HCT116 (cell line): ENCODE measurements around the gene APOBEC3B. TPM values are rescaled to one million over a fixed set of nuclear protein-coding genes. Genes with fewer than 3 reads are reported as not detected.
"Not testable (repeated sequence)": the region's sequence is repeated elsewhere in the genome, so short reads cannot be mapped to it uniquely, and the experiment has no call there.

ENCODE experiments used
- ATAC-seq: fragments of 200-7000 bp; cut with Tn5 transposase; 2 replicates; pipeline ENCODE4 v1.9.1; 2020; ENCODE audit warnings: mild to moderate bottlenecking, moderate library complexity
- BruUV-seq: library from RNA; stranded (reverse); fragments of 400-500 nt; replicated peaks from 2 replicates; lab custom pipeline; 2021; lab: Mats Ljungman, UMichigan
- CTCF ChIA-PET: fragments of 300-600 bp; sonication (Branson Sonifier 250); formaldehyde crosslinking; loops from one replicate; lab custom pipeline; 2021; ENCODE audit warnings: antibody characterized with exemption; lab: Charles Lee
- POLR2A ChIA-PET: fragments of 300-600, 350-600 bp; sonication (Branson Sonifier 250); formaldehyde crosslinking; loops from one replicate; lab custom pipeline; 2021; ENCODE audit warnings: antibody characterized with exemption; lab: Charles Lee
- RAD21 ChIA-PET, 2 experiments: fragments of 300-600 bp; sonication (Branson Sonifier 250); formaldehyde crosslinking; loops; one replicate each; lab custom pipeline; 2023; ENCODE audit warnings: low total read pairs in 2 of 2; ENCODE audit not compliant: uncharacterized antibody in 2 of 2, unreplicated experiment in 2 of 2, low non-redundant PET in 1 of 2; lab: Charles Lee
- DNase-seq: peaks from one replicate; pipeline ENCODE4 v3.0.0-alpha.2; 2010; ENCODE audit warnings: low read depth, low spot score
- H2AFZ ChIP-seq: fragments of 200-600 bp; shearing (Covaris generic), sonication (generic); 2 replicates; pipeline ENCODE4 v1.6.1; 2017; ENCODE audit warnings: low read depth, mixed run types, mixed read lengths, antibody characterized with exemption, low read length; ENCODE audit not compliant: poor library complexity, severe bottlenecking
- H3K27ac ChIP-seq: 2 replicates; pipeline ENCODE4 v1.5.1; 2012; ENCODE audit warnings: low read depth, low read length
- H3K27me3 ChIP-seq: fragments of 200-600 bp; sonication (generic); 2 replicates; pipeline ENCODE4 v1.6.1; 2016; ENCODE audit warnings: mixed run types, low read length, mixed read lengths; ENCODE audit not compliant: insufficient read depth
- H3K36me3 ChIP-seq, 2 experiments: fragments of 200-500 bp in 1 of 2; fragments of 200-600 bp in 1 of 2; sonication (Bioruptor generic) in 1 of 2; sonication (generic) in 1 of 2; 2 replicates each; pipeline versions ENCODE4 v1.5.1 to v1.6.1; 2014 to 2016; ENCODE audit warnings: low read length in 2 of 2, inconsistent platforms in 1 of 2, mixed read lengths in 1 of 2, mixed run types in 1 of 2; ENCODE audit not compliant: insufficient read depth in 2 of 2, control insufficient read depth in 1 of 2
- H3K4me1 ChIP-seq, 2 experiments: fragments of 200-600 bp in 1 of 2; sonication (generic) in 1 of 2; 2 replicates each; pipeline versions ENCODE4 v1.5.1 to v1.6.1; 2012 to 2017; ENCODE audit warnings: low read length in 2 of 2, inconsistent platforms in 1 of 2, mild to moderate bottlenecking in 1 of 2, mixed read lengths in 1 of 2, mixed run types in 1 of 2, moderate library complexity in 1 of 2; ENCODE audit not compliant: insufficient read depth in 2 of 2, control insufficient read depth in 1 of 2
- H3K4me2 ChIP-seq: fragments of 200-600 bp; sonication (generic); 2 replicates; pipeline ENCODE4 v1.6.1; 2017; ENCODE audit warnings: mixed run types, low read length, mixed read lengths
- H3K4me3 ChIP-seq, 2 experiments: fragments of 200-600 bp in 1 of 2; sonication (generic) in 1 of 2; replicated peaks in 1 of 2; 2 replicates each; pipeline ENCODE4 v1.5.1; 2011 to 2016; ENCODE audit warnings: low read length in 2 of 2, control low read depth in 1 of 2, low read depth in 1 of 2, mild to moderate bottlenecking in 1 of 2, mixed read lengths in 1 of 2, mixed run types in 1 of 2
- H3K79me2 ChIP-seq: fragments of 200-600 bp; sonication (generic); 2 replicates; pipeline ENCODE4 v1.6.1; 2017; ENCODE audit warnings: mild to moderate bottlenecking, mixed run types, low read length, moderate library complexity, mixed read lengths; ENCODE audit not compliant: insufficient read depth
- H3K9ac ChIP-seq: fragments of 200-600 bp; sonication (generic); 2 replicates; pipeline ENCODE4 v1.6.1; 2016; ENCODE audit warnings: low read length, mixed read lengths
- H3K9me2 ChIP-seq: fragments of 200-600 bp; sonication (generic), shearing (Covaris generic); 2 replicates; pipeline ENCODE4 v1.6.1; 2017; ENCODE audit warnings: mixed run types, mild to moderate bottlenecking, moderate library complexity; ENCODE audit not compliant: insufficient read depth
- H3K9me3 ChIP-seq, 2 experiments: fragments of 200-500 bp in 1 of 2; fragments of 200-600 bp in 1 of 2; sonication (Bioruptor generic) in 1 of 2; sonication (generic) in 1 of 2; 2 replicates each; pipeline ENCODE4 v1.6.1; 2014 to 2017; ENCODE audit warnings: low read length in 2 of 2, mixed read lengths in 2 of 2, inconsistent platforms in 1 of 2, low read depth in 1 of 2, mild to moderate bottlenecking in 1 of 2, mixed run types in 1 of 2, moderate library complexity in 1 of 2; ENCODE audit not compliant: control insufficient read depth in 1 of 2, insufficient read depth in 1 of 2
- H4K20me1 ChIP-seq: fragments of 200-600 bp; sonication (generic), shearing (Covaris generic); 2 replicates; pipeline ENCODE4 v1.6.1; 2017; ENCODE audit warnings: mixed run types, mild to moderate bottlenecking, moderate library complexity; ENCODE audit not compliant: insufficient read depth
- ELF1 ChIP-seq: IDR thresholded peaks from 2 replicates; pipeline ENCODE4 v1.6.1; 2012; ENCODE audit warnings: low read depth, borderline replicate concordance
- JUND ChIP-seq: IDR thresholded peaks from 2 replicates; pipeline ENCODE4 v1.6.1; 2012
- intact Hi-C: fragments of 100-400 bp; cut with micrococcal nuclease; formaldehyde crosslinking; loops from 2 replicates; pipeline ENCODE4 v1.10.0; 2022
- total RNA-seq: library from RNA; stranded (reverse); gene quantifications from one replicate; pipeline ENCODE4 v1.2.1, GENCODE V29; 2021; ENCODE audit not compliant: unreplicated experiment

Gene APOBEC3B
- total RNA-seq, 1 experiment from 2014 or later, result 10.3 TPM

GRCh38 chr22:39007177-39007576 is 25.0 kb downstream of the APOBEC3B start:
- DNase-seq, result no peak
- Histone ChIP-seq H3K79me2 (no peaks in the 10 kb centered on the region), H3K27me3 (no peaks in the 10 kb centered on the region), H4K20me1 (no peaks in the 10 kb centered on the region), H3K27ac (no peak overlapping the region), H3K9me3 (no peaks in the 10 kb centered on the region), H3K9ac (no peak overlapping the region), H3K4me1 (peaks cover 7 to 13% of the 10 kb centered on the region in 2 experiments; a peak in 3 of 4 replicates), H2AFZ (no peak overlapping the region), H3K9me2 (no peaks in the 10 kb centered on the region), H3K4me2 (no peak overlapping the region), H3K36me3 (no peaks in the 10 kb centered on the region), H3K4me3 (no peak overlapping the region)
- BruUV-seq, result no TSS peak
- CTCF ChIA-PET, result interaction anchor here (0.6 to 1.0 kb wide), 3 partner anchors 29 to 137 kb away, joined by 3 to 5 read pairs (median 5); no protein-coding TSS in a partner anchor
- POLR2A ChIA-PET, result no interaction called here
- intact Hi-C loops, result loop anchor here (1.0 to 5.0 kb wide), 2 partner anchors 111 to 300 kb away; no protein-coding TSS in a partner anchor
- ATAC-seq, result no peak
- no peak for TF ChIP-seq JUND
- TF ChIP-seq ELF1, result no peak
- RAD21 ChIA-PET, result no interaction called here

GRCh38 chr22:39008271-39008850 is 26.2 kb downstream of the APOBEC3B start:
- POLR2A ChIA-PET, H3K36me3 ChIP-seq, H3K79me2 ChIP-seq, H3K9me3 ChIP-seq, H3K27ac ChIP-seq, ATAC-seq, BruUV-seq, H3K27me3 ChIP-seq, H3K4me1 ChIP-seq, H4K20me1 ChIP-seq, H3K9ac ChIP-seq, CTCF ChIA-PET, H2AFZ ChIP-seq, DNase-seq, RAD21 ChIA-PET, H3K9me2 ChIP-seq, H3K4me3 ChIP-seq, H3K4me2 ChIP-seq: not testable (repeated sequence)
- intact Hi-C loops, result loop anchor here (5.0 kb wide), 1 partner anchor 299 kb away; no protein-coding TSS in a partner anchor
